NCI-H526 (cell line): Measurements from ENCODE around the gene TRAF2.
"Not testable (repeated sequence)": the region's sequence is repeated elsewhere in the genome, so short reads cannot be mapped to it uniquely, and the experiment has no call there.

Source experiments
- DNase-seq, 2 experiments: peaks; one replicate each; lab custom pipeline; 2025; lab: John Stamatoyannopoulos, UW

The TRAF2 gene

DNA sequence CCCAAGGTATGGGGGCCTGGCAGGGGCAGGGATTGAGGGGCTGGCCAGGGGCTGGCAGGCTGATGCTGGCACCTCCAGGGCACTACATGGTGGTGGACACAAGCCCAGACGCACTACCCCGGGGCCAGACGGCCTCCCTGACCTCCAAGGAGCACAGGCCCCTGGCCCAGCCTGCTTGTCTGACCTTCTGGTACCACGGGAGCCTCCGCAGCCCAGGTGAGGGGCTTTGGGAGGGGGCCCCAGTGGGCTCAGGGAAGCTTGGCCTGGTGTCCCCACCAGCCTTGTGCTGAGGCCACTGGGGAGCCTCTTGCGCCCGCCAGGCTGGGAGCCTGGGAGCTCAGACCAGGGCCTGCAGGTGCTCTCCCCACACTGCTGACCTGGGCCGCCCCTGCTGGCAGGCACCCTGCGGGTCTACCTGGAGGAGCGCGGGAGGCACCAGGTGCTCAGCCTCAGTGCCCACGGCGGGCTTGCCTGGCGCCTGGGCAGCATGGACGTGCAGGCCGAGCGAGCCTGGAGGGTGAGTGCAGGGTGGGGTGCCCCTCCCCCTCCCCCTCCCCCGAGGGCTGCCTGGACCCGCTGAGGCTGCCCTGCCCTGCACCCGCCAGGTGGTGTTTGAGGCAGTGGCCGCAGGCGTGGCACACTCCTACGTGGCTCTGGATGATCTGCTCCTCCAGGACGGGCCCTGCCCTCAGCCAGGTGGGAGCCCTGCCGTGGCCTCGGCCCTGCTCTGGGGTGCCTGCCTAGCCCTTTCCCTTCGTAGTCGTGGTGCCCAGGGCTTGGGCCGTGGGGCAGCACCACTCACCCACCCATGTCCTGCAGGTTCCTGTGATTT is 28.5 kb upstream of the TRAF2 start:
- no peak for DNase-seq

DNA sequence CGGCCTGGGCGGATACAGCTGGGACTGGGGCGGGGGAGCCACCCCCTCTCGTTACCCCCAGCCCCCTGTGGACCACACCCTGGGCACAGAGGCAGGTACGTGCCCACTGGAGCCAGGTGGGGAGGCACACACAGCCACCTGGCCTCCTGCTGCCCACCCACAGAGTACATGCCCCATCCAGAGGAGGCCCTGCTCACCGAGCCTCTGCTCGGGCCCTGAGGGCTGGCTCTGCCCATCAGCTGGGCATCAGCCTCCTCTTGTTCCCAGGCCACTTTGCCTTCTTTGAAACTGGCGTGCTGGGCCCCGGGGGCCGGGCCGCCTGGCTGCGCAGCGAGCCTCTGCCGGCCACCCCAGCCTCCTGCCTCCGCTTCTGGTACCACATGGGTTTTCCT is 27.9 kb upstream of the TRAF2 start:
- no peak for DNase-seq

GRCh38 chr9:136858844-136859757 is 27.2 kb upstream of the TRAF2 start:
- DNase-seq: no peak

GRCh38 chr9:136860529-136860928 is 25.8 kb upstream of the TRAF2 start:
- no peak for DNase-seq

- no peak for DNase-seq
These were observed 25.1 kb upstream of the TRAF2 start for GRCh38 chr9:136860933-136861873.

DNA sequence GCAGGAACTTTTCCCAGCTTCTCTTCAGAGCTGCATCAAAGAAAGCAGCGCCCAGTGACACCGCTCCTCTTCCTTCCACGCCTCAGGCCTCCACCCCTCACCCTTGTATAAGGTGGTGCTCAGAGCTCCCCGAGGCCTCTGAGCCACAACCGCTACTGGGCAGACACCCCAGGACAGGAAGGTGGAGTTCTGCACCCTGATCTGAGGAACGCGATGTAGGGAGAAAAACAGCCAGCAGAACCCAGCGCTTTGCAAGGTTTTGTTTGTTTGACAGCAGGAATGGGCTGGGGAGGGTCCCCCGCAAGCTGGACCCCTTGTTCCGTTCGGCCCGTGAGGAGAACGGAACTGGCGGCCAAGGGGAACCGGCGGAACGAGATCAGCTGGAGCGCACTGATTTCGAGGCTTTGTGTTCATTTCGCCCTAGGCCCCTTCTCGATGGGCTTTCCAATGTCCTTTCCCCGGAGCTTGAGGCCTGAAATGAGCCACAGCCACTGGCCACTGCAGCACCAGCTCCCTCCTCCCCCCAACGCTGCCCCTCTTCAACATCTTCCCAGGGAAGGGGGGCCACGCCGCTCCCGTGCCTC is 24.4 kb upstream of the TRAF2 start:
- DNase-seq: no peak

- no peak for DNase-seq
These were observed 23.3 kb upstream of the TRAF2 start for GRCh38 chr9:136862849-136863622.

DNA sequence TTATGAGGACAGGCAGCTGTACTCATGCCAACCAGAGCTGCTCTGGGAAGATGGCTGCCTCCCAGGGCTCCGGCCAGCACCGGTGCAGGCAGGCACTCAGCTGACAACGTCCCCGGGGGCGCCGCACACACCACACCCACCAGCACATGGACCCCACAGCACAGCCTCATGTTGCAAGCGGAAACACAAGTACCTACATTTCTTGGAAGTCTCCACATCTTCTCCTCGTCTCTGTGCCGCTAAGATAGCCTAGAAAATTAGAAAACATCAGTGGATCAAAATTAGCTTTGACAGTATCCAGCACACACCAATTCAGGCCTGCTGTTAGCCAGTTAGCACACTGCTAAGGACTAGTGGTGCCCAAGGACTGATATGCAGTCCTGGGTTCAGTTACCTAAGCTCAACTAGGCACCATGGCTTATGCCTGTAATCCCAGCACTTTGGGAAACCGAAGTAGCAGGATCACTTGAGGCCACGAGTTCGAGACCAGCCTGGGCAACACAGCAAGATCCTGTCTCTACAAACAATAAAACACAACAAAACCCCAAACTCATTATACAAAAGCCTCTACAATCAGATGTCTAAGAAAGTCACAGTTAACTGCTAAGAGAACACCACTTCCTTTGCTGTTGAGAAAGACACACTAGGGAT is 22.6 kb upstream of the TRAF2 start:
- DNase-seq: no peak

DNA sequence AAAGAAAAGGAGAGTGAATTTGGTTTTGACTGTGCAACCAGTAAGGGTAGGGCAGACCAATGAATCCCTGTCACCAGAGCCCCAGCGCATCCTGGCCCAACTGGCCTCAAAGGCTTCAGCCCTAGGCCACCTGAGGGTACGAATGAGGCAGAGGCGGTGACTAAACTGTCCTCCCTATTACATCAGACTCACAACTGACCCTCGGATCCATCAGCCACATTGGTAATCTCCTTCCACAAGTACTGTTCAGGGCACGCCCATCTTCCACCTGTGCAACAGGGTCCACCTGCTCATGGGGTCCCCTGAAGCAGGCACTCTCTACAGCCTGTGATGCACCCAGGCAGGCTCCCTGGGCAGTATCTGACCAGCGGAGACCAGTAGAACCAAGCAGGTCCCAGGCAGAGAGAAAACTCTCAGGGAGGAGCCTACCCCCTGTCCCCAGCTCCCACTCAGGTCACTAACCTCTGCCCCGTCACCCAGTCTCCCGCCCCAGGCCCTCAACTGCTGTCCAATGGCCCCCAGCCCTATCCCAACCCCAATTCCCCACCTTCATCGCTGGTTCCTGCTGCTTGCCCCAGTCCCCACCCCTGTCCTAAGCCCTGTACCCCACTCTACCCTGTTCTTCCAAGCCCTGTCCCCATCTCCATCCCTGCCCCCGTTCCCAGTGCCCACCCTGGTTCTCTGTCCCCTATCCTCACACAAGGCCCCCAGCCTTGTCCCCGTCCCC is 21.1 kb upstream of the TRAF2 start:
- DNase-seq: no peak

DNA sequence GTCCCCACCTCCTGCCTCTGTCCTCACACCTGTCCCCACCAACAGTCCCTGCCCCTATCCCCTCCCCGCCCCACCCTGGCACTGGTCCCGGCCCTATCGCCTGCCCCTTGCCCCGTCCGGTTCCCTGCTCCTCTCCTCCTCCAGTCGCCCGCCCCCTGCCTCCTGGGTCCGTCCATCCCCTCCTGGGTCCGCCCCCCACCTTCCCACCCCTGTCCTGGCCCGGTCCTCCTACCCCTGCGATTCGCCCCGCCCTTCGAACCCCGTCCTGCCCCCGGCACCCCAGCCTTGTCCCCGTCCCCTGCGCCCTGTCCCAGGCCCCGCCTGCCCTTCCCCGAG is 20.6 kb upstream of the TRAF2 start:
- DNase-seq: no peak

DNA sequence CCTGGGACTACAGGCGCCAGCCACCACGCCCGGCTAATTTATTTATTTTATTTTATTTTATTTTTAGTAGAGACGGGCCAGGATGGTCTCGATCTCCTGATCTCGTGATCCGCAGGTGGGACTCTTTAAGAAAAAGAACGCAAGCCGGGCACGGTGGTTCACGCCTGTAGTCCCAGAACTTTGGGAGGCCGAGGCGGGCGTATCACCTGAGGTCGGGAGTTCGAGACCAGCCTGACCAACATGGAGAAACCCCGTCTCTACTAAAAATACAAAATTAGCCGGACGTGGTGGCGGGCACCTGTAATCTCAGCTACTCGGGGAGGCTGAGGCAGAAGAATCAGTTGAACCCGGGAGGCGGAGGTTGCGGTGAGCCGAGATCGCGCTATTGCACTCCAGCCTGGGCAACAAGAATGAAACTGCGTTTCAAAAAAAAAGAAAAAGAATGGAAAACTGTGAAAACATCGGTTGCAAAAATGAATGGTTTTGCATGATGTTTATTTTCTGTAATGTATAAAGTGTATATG is 19.4 kb upstream of the TRAF2 start:
- DNase-seq: not testable (repeated sequence)

- DNase-seq: no peak
These were observed 18.8 kb upstream of the TRAF2 start for GRCh38 chr9:136867480-136867879.

GRCh38 chr9:136867917-136868316 is 18.4 kb upstream of the TRAF2 start:
- no peak for DNase-seq

DNA sequence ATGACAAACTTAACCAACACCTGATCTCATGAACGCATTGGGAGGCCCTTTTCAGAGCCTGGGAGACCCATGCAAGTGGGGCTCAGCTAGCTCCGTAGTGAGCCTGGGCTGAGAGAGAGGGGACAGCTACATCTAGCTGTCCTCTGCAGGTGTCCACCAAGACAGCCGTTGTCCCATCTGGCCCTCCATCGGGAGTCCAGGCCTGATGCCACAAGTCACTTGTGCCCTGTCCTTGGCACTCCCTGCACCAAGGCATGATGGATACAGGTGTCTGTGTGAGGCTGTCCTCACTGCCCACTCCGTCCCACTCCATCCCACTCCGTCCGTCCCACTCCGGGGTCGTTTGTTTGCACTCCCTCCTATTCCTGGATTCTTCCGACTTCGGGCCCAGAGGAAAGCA is 17.7 kb upstream of the TRAF2 start:
- no peak for DNase-seq

DNA sequence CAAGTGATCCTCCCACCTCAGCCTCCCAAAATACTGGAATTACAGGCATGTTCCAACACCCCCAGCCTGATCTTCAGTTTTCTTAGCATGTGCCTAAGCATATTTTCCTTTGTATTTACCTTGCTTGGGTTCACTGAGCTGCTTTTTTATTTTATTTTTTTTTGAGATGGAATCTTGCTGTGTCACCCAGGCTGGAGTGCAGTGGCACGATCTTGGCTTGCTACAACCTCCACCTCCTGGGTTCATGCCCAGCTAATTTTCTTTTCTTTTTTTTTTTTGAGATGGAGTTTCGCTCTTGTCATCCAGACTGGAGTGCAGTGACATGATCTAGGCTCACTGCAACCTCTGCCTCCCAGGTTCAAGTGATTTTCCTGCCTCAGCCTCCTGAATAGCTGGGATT is 16.7 kb upstream of the TRAF2 start:
- not testable (repeated sequence) for DNase-seq

- no peak for DNase-seq
These were observed 11.2 kb upstream of the TRAF2 start for GRCh38 chr9:136875155-136875554.

DNA sequence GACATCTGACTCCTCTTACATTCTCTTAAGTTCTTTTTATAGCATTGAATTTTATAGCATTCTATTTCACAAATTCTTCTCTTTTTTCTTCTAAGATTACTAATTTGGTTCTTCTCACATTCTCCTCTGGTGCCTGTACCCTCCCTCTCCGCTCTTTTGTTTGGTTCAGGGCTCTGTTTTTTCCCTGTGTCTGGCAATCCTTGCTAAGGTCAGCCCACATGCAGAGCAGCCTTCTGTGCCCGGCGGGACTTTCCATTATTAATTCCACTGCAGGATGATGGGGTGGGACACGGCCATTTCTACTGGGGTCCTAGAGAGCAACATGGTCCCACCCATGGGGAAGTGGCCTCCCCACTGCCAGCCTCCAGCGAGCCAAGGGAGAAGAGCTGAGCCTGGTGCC is 9.8 kb upstream of the TRAF2 start:
- no peak for DNase-seq

- no peak for DNase-seq
These were observed 5.7 kb upstream of the TRAF2 start for GRCh38 chr9:136880651-136881050.

DNA sequence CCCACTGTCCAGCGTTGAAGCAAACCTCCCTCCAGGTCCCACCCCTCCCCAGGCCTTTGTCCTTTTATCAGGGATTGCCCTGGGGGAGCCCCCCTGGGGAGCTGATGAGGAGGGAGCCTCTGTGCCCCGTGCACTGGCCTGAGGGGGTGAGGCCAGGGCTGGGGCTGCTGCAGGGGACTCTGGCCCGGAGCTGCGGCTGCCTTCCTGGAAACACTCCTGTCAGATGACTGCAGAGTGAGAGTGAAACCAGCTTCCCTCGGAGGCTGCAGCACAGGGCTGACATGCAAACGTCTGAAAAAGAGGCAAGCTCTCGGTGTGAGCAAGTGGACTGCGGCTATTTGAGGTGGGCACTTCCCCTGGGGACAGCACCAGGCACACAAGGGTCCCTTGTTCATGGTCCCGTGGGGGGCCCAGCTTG is 4.6 kb upstream of the TRAF2 start:
- no peak for DNase-seq
